ENCODE measurements around the gene GREB1L. TPM values are rescaled to one million over a fixed set of nuclear protein-coding genes. Genes with fewer than 3 reads are reported as not detected.
"Not testable (repeated sequence)": the region's sequence is repeated elsewhere in the genome, so short reads cannot be mapped to it uniquely, and the experiment has no call there.

The GREB1L gene
- total RNA-seq, result 0.20 and 0.67 TPM in 2 replicates

DNA sequence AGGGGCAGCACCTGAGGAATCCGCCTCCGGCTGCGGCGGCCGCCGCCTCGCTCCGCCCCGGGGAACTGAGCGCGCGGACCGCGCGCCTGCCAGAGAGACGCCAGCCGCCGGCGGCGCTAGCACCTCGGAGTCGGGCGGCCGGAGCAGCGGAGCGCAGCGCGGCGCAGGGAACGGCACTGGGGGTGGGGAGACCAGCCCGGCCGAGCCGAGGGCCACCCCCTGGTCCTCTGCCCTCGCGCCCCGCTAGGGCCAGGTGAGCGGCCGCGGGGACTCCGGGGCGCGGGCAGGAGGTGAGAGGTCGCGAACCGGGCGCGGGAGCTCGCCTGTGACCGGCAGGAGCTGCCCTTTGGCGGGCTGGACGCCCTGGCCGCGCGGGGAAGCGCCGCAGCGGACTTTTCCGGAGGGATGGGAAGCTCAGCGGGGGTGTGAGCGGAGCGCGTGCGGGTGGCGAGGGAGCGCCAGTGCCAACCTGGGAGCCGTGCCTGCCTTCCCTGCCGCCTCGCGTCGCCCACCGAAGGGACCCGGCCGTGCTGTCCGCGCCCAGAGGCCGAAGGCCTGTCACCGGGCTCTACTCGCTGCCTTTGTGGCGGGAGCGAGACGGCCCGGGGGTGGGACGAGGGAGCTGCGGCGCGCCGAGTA, at the start of gene GREB1L:
TSS of gene GREB1L (plus strand) at position 92 of the 639 bp plus-strand sequence. CDS start 141,287 bp downstream, outside the sequence.
- no peak for DNase-seq (ENCODE audit: low read depth, low spot score)

DNA sequence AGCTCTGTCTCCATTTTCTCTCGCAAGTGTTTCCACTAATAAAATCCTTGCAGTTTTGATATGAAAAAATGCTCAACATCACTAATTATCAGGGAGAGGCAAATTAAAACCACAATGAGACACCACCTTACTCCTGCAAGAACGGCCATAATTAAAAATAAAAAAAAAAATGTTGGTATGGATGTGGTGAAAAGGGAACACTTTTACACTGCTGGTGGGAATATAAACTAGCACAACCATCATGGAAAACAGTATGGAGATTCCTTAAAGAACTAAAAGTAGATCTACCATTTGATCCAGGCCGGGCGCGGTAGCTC, 49.8 kb upstream of the GREB1L start:
- no peak for DNase-seq (ENCODE audit: low read depth, low spot score)

DNA sequence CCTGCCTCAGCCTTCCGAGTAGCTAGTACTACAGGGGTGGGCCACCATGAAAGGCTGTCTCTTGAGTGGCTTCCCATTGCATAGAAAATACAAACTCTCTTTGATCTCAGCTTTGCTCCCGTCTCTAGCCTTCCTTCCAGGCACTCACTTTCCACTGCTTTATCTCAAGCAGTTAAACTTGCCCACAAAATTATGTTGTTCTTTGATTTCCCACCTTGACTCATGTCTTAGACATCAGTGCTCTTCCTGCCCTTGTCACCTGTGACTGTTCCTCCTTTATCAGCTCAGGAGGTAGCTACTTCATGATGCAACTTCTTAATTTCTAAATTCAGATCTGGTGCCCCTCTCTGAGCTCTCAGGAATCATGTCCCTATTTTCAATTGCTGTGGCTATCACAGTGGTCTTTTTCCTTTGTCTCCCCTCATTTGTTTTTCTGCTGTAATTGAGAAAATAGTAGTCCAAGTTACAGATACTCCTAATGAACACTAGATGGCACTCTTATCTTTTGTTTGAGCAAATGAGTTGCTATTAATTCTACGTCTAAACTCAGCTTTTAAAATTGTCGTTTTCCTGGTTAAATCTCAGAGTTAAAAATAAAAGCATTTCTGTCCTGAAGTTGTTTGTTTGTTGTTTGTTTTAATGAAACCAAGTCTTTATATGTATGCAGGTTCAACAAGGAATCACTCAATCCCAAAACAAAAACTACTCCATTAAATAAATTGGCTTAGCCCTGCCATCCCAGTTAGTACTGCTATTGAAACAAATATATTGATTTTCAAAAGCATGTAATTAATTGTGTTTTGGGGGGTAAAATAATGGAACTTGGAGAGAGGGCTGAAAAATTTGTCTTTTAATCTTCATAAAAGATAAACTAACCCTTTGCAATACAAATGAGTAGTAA, 46.9 kb upstream of the GREB1L start:
- no peak for DNase-seq (ENCODE audit: low read depth, low spot score)

DNA sequence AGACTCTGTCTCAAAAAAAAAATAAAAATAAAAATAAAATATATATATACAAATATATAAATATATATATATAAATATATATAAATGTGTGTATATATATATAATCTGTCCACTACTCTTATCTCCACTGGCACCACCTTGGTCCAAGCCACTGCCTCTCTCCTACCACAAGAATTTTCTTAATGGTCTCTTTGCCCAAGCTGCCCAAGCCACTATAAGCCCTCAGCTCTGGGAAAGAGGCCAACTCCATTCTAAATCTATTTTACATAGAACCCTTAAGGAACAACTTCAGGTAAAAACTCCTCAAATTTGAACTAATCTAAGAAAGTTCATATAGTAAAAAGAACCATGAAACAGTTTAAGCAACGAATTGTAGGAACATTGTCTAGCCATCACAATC, 45.6 kb upstream of the GREB1L start:
- no peak for DNase-seq (ENCODE audit: low read depth, low spot score)

DNA sequence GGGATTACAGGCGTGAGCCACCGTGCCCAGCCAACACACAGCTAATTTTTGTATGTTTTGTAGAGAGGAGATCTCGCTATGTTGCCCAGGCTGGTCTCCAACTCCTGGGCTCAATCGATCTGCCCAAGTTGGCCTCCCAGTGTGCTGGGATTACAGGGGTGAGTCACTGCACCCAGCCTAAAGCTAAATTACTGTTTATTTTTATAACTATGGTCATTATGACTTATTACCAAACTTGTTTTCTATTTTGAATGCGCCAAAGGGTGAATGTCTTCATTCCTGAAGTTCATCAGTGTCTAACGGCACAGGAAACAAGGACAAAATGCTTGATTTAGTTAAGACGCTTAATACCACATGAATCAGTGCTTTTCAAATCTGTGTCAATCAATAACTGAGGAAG, 38.9 kb upstream of the GREB1L start:
- DNase-seq (ENCODE audit: low read depth, low spot score), result no peak

DNA sequence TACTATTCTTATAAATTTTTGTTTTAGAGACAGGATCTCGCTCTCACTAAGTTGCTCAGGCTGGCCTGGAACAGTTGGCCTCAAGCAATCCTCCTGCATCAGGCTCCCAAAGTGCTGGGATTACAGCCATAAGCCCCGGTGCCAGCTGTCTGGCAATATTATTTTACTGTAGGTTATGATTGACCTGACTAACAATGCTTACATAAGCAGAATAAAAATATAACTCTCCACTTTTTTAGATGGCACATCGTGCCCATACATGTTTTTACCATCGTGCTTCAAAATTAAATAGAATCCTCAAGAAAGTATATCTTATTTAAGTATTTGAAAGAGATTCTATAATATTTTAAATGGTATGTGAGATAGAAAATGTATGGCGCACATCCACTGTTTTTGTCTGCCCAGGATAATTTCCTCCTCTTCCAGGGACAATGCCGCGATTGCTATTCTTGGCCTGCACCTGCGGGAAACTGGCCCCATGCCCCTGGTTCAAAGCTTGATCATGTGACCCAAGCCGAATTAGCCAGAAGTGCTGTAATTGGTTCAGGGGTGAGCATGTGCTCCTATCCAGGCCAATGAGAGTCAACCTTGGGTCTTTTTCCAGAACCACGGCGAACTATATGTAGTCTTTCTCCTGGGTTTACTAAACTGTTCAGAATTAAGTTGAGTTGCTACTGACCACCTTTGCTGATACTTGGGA, 38.3 kb upstream of the GREB1L start:
- DNase-seq (ENCODE audit: low read depth, low spot score), result no peak

DNA sequence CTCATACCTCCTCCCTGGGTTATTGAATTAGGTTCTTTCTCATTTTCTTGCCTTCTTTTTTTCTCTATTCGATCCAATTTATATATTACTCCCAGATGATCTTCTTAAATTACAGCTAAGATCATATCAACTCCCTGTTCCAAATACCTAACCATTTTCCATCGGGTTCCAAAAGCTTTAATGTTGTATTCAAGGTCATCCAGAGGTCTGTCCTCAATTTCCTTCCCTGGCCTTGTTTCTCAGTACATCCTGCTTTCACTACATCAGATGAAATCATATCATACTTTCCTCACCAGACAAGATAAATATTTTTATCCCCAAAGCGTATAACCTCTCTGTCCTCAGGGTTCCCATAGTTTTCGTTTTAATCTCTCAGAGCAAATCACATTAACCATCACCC, 36.3 kb upstream of the GREB1L start:
- DNase-seq (ENCODE audit: low read depth, low spot score), result no peak

DNA sequence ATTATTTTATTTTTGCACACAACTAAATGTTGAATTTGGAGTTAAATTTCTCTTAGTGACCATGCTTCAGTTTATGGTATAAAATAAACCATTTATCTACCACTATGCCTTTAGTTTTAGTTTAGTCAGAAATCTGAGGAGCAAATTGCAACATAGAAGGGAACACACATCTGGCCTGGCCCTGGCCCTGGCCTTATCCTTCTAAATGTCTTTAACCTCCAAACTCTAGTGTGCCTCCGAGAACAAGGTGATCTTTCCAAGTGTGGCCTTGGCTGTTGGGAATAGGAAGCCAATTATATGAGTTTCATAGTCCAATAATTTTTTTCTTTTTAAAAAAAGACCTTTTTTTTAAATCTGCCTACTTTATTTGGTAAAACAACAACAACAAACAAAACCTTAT, 31.8 kb upstream of the GREB1L start:
- DNase-seq (ENCODE audit: low read depth, low spot score), result no peak

DNA sequence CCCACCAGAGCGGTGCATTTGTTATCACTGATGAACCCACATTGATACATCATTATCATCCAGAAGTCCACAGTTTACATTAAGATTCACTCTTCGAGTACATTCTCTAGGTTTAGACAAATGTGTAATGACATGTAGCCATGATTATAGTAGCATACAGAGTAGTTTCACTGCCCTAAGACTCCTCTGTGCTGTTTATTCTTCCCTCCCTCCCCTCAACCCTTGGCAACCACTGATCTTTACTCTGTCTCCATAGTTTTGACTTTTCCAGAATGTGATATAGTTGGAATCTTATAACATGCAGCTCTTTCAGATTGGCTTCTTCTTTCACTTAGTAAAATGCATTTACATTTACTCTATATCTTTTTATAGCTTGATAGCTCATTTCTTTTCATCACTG, 31.2 kb upstream of the GREB1L start:
- no peak for DNase-seq (ENCODE audit: low read depth, low spot score)

DNA sequence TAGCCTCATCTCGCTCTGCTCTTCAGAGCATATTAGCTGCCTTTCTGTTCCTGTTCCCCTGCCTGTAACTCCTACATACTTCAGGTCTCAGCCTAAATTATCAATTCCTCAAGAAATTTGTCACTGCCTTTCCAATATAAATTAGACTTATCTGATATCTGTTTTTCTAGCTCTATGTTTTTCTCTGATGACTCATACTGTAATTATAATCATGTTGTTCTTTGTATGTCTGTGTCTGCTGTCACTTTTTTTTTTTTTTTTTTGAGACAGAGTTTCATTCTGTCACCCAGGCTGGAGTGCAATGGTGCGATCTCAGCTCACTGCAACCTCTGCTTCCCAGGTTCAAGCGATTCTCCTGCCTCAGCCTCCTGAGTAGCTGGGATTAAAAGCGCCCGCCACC, 27.6 kb upstream of the GREB1L start:
- DNase-seq (ENCODE audit: low read depth, low spot score), result not testable (repeated sequence)

DNA sequence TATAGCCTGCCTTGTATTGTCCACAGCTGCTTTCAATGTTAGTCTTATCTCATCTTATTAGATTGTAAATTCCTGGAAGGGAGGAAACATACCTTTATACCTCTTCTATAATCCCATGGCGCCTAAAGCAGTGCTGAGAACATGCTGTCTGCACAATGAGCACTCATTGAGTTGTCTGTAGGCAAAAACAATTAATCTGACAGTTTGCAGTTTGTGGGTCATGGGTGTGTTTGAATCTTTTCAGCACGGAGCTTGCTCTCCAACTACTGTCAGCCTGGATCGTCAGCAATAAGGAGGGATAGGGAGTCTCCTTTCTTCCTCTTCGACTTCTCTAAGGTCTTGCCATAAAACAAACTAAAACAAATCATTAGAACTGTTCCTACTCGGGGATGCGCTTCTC, 26.5 kb upstream of the GREB1L start:
- DNase-seq (ENCODE audit: low read depth, low spot score), result no peak

DNA sequence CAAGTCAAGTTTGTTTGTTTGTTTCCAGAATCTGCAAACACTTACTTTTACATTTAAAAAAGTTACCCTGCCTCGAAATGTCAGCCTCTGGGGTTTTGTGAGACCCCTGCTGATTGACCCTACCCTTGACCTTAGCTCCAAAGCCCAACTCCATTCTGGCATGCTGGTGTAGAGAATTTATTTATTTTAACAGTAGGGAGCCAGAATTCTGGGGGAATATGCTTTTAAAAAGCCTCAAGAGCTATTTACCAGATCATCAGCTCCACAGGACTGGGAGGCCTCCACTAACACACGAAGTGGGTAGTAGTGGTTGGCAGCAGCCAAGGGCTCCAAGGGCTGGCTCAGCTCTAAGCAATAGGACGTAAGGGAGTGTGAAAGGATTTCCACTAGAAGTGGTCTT, 23.2 kb upstream of the GREB1L start:
- DNase-seq (ENCODE audit: low read depth, low spot score), result no peak

DNA sequence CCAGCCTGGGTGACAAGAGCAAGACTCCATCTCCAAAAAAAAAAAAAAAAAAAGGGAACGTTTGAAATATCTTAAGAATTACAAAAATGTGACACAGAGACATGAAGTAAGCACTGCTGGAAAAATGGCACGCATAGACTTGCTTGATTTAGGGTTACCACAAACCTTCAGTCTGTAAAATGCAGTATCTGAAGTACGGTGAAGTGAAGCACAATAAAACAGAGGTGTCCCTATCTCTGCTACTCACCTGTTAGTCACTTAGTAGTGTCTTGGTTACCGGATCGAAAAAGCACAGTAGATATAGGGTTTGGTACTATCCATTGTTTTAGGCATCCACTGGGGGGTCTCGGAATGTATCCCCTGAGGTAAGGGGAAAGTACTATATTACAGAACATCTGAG, 11.6 kb upstream of the GREB1L start:
- DNase-seq (ENCODE audit: low read depth, low spot score), result no peak

DNA sequence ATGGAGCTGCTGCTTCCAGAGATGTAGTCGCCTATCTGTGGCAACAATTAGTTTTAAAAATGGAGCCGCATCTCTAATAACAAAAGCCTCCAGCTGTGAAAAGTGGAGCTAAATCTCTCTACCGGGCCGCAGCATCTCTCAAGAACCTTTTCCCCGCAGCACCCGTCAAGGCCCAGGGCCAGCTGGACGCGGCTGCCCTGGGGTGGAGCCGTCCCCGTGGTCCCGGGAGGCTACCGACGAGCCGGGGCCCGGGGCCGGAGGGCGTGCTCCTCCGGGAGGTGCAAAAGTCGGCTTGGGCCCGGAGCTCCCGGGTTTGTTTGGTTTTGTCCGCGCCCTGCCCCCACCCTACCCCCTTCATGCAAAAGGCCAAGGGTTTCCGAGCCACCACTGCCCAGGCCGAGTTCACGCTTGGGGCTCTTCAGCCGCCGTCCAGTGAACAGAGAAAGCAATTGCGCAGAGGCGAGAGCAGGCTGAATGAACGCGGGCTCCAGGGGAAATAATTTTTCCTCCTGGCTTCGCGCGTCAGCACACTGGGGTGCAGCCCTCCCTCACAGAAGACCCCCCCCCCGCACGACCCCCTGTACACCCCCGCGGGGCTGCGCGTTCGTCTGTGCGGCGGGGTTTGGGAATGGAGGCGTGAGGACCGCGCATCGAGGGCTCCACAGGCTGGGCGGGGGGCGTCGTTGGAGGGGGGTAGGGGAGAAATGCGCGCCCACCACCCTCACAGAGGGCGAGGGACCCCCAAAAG, 557 bp upstream of the GREB1L start:
- no peak for DNase-seq (ENCODE audit: low read depth, low spot score)

DNA sequence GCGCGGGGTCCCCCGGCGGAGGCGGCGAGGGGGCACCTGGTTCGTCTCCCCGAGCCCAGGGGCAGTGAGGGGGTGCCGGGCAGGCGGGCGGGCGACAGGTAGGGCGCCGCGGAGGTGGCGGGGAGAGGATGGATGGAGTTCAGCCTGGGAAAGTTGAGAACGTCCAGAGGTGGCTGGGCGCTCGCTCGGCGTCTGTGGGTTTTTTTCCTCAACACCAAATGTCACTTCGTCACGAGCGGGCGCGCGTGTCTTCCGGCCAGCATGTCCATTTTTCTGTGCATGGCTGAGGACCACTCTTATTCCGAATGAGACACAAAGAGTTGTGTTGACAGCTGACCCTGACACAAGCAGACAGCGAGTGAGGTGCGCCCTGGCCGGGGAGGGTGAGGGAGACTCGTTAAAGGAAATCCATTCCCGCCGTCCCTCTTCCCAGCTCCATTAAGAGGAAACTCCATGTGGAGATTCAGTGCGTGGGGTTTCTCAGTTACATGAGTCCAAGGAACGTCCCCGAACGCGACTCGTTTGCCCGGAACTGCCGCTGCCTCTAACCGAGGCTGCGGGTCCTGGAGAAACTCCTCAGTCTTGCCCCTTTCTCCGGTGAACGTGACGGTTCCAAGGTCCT, 859 bp downstream of the GREB1L start:
- DNase-seq (ENCODE audit: low read depth, low spot score), result no peak

DNA sequence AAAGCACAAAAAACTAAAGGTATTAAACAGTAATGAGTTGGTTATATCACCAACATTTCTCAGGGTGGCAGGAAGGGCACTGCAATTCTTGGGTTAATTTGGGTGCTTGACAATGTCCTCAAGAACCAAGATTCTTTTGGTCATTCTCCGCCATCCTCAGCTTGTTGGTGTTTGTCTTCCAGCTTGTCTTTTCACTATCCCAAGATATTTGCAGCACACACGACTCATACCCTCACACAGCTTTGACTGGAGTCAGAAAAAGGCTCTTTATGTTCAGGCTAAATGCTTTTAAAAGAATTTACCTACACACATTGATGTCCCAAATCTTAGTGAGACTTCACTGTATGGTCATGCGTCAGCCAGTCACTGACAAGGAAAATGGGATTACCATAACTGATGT, 12.5 kb downstream of the GREB1L start:
- no peak for DNase-seq (ENCODE audit: low read depth, low spot score)

DNA sequence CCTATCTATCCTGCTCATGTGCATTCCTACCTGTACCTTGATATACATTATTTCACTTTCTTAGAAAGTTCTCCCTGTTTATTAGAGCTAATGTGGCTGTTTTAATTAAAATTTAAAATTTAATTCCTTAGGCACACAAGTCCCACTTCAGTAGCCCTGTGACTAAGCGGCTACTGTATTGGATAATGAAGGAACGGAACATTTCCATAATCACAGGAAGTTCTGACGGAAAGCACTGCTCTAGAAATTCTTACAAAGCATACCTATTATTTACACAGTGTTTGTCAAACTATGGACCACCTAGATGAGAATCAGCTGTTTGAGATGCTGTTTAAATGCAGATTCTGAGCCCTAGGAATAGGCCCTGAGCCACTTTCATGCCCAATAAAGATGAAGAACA, 13.2 kb downstream of the GREB1L start:
- DNase-seq (ENCODE audit: low read depth, low spot score), result no peak

DNA sequence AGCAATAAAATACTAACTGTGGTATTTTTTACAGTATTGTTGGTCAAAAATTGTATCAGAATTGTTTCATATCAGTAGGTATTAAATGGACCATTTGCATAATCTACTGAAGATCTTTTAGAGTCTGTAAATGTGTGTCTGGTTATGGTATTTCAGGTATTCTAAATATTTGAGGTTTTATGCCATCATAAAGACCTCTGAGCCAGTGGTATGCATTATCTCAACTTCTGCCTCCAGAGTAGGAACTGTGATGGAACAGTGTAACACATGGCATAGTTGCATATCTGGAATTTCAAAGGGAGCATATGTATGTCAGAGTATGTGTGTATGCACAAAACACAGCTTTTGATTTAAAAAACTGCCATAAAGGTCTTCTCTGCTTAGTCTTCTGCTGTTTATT, 15.4 kb downstream of the GREB1L start:
- no peak for DNase-seq (ENCODE audit: low read depth, low spot score)

DNA sequence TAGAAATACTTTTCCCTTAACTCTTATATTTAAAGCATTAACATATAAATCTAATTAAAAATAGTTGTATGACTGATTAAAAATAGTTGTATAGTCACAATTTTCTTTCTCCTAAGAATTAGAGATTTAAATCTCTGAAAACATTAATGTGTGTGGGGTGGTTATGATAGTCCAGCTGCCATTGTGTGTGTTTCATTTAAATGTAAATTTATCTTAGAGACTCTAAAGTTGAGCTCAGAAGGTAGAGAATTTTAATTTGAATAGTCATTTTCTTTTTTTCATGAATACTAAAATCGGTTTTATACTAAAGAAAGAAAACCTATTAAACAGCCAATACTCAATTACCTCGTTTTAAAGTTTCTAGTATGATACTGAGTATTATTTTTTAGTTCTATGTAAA, 18.6 kb downstream of the GREB1L start:
- DNase-seq (ENCODE audit: low read depth, low spot score), result no peak

DNA sequence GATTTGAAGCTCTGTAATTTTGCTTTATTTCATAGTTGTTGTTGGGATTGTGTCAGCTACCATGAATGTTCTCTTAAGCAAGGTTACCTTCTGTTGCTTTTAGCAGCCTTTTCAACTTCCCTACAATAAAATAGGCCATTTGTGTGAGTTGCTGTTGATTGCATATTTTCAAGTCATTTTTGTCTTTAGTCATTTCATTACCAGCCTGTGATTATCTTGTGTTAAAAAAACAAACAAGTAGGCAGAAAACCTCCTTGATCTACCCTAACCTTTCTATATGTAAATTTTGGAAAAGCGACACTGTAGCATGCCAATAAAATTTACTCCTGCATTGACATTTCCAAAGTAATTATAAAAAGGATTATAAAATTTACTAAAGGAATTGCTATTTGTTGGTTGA, 19.3 kb downstream of the GREB1L start:
- no peak for DNase-seq (ENCODE audit: low read depth, low spot score)

DNA sequence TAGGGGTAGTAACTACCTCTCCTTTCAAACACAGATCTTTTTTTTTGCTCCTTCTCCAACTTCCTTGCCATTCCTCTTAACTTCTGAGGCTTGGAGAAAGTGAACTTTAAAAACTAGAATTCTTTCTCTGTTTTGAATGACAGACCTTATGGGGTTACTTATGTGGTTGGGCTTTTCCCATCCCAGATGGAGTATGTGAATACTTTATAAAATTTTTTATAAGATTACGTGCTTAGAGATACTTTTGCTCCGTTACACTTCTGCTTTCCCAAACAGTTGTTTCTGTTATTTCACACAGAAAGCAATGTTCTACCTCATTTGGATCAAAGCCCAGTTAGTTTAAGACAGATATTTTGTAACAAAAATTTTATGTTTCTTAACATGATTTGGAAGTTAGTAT, 20.2 kb downstream of the GREB1L start:
- no peak for DNase-seq (ENCODE audit: low read depth, low spot score)
